HG03378 (cell line): ENCODE data around the gene FSTL4.
"Not testable (repeated sequence)": the region's sequence is repeated elsewhere in the genome, so short reads cannot be mapped to it uniquely, and the experiment has no call there.

Source experiments
- ATAC-seq: cut with Tn5 transposase; IDR thresholded peaks from one replicate; pipeline ENCODE4 v1.9.1; 2021; ENCODE audit warnings: mild to moderate bottlenecking, moderate library complexity; ENCODE audit not compliant: unreplicated experiment

Gene FSTL4

GRCh38 chr5:133559960-133560359 is 52.4 kb downstream of the FSTL4 start:
- ATAC-seq, result no peak

- no peak for ATAC-seq
These were observed 55.8 kb downstream of the FSTL4 start for GRCh38 chr5:133556551-133556950.

DNA sequence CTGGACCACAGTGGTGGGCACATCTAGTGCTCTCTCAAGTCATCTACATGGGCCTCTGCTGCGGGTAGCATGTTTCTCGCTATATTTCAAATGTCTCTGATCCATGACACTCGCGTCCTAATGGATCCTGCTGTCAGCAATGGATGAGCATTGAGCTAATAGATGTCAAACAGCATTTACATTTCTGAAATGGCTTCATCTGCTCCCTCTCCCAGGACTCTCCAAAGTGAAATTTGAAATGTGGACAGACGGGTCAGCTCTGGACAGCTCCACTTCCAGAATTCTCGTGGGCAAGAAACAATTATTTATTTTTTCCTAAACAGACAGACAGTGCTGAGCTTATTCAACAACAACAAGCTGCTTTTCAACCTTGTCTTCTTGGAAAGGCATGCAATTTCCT is 58.1 kb downstream of the FSTL4 start:
- no peak for ATAC-seq

DNA sequence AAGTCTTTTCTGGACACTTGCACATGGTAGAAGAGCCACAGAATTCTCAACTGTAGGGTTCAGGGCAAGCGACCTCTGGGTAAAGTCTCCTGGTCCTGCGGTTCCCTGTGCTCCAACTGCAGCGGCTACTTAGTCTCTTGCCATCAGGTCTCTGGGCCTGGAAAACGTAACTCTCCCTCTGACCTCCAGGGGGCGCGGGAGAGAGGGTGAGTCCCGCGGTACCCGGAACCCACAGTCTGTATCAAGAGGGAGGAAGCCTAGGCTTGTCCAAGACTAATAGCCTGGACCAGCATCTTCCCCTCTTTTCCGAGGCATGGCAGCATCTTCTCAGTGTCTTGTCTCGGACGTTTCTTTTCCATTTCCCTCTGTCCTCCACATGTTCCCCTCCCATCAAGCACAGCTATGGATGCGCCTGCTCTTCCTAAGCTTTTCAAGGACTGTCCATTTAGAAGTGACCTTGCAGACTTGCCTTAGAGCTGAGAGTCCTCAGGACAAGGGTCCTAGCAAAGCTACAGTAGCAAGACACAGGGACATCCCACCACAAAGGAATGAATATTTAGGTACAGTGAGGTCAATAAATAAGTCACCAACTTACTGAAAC is 59.3 kb downstream of the FSTL4 start:
- no peak for ATAC-seq

- ATAC-seq, result no peak
These were observed 65.8 kb downstream of the FSTL4 start for GRCh38 chr5:133546500-133546899.

DNA sequence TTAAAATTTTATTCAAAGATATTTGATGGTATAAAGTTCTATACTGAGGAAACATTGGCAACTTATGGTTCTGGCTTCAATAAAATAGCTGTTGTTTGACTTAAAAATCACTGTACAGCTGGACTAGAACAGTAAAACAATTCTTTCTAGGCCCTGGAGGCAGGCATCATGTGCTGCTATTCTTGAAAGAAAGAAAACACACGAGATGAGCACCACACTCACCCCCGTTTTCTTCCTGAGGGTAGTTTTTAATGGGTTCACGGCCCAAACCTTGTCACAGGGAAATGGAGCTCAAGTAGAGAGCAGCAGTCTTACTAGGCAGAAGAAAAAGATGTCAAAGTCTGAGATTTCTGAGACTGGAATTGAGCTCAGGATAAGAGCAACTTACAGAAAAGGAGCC is 68.0 kb downstream of the FSTL4 start:
- ATAC-seq, result no peak

- no peak for ATAC-seq
These were observed 72.5 kb downstream of the FSTL4 start for GRCh38 chr5:133539818-133540217.

- ATAC-seq, result no peak
These were observed 73.6 kb downstream of the FSTL4 start for GRCh38 chr5:133538718-133539117.

DNA sequence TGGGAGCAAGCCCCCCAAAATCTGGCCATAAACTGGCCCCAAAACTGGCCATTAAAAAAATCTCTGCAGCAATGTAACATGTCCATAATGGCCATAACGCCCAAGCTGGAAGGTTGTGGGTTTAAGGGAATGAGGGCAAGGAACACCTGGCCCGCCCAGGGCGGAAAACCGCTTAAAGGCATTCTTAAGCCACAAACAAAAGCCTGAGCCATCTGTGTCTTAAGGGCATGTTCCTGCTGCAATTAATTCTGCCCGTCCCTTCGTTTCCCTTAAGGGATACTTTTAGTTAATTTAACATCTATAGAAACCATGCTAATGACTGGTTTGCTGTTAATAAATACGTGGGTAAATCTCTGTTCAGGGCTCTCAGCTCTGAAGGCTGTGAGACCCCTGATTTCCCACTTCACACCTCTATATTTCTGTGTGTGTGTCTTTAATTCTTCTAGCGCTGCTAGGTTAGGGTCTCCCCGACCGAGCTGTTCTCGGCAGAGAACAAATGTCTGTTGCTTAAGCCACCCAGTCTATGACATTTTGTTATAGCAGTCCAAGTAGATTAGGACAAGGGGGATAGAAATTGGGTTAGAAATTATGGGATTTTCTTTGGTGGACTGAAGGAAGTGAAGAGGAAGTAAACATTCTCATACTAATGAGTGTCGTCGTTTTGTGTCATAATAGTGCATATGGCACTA is 77.0 kb downstream of the FSTL4 start:
- ATAC-seq, result not testable (repeated sequence)

DNA sequence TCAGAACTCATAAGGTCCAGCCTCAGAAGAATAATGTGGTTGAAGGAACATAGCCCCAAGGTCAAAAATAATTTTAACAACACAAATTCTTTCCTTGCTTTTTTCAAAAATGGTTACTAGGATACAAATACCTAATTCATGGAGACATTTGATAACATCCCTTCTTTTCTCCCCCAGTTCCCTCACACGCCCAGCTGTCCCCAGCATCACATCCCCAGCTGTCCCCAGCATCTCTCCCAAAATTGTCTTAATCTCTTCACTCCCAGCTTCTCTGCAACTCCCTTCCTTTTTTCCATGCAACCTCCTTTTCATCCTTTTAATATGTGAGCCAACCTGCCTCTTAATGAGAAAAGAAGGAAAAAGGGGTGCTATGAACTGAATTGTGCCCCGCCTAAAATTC is 77.8 kb downstream of the FSTL4 start:
- no peak for ATAC-seq

DNA sequence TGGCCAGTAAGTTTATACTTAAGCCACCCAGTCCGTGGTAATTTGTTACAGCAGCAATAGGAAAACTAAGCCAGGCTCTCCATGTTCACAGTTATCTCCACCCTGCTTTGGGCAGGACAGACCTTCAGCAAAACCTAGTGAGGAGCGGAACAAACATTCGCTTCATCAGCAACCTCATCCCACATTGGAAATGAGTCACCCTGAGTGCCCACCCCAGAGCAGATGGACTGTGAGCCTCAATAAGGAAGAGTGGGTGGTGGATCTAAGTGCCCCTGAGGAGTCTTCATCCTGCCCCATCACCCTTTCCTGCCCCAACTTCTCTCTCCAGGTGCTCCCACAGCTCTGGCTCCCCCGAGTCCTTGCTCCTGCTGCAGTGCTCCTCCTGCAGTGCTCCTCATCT is 78.8 kb downstream of the FSTL4 start:
- no peak for ATAC-seq

DNA sequence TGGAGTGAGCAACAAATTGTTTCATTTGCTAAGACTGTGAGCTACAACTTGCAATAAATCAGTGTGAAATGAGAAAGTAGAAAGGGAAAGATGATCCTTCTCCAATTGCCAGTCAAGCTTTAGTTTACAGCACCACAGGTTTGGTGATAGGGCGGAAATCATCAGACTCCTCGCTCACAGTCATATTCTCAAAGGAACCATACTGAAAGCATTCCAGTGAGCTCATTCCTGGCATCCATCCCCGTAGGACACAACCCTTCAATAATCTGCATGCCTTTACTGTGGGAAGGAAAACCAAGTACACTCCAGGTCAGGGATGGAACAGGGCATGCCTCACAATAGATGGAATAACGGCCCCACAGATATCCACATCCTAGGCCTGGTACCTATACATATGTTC is 80.7 kb downstream of the FSTL4 start:
- no peak for ATAC-seq

DNA sequence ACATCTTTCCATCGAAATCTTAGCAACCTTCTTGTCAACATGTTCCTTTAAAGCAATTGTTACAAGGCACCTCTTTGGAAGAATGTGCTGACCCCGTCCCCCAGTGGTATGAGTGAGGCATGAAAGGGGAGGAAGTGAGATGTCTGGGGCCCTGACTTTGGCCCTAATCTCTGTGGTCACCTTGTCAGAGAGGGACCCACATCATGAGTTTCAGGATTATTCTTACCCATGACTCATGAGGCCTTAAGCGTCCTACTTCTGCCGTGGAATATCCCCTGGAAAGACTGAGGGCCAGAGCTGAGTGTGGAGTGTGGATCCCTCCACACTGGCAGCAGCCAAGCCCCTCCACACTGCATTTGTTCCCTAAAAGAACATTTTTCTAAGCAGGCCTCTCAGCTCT is 81.2 kb downstream of the FSTL4 start:
- ATAC-seq, result no peak

- ATAC-seq, result no peak
These were observed 82.1 kb downstream of the FSTL4 start for GRCh38 chr5:133530270-133530669.

- ATAC-seq, result no peak
These were observed 83.5 kb downstream of the FSTL4 start for GRCh38 chr5:133528841-133529240.

GRCh38 chr5:133527311-133527710 is 85.0 kb downstream of the FSTL4 start:
- ATAC-seq, result no peak

DNA sequence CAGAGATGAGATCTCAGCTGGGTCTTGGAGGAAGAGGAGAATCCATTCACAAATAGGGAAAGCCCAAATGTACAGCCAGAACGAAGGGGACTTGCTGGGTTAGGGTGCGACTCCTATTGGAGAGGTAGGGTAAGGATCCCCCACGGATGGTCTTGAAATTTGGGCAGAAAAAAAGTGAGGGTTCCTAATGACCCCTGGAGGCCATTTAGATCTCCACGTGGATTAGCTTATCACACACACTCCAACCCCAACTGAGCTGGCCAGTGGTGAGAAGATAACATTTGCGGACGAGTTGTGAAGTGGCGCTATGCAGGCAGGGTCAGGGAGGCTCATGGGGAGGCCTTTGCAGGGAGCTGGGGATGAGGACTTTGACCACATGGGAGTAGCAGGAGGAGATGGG is 86.0 kb downstream of the FSTL4 start:
- no peak for ATAC-seq

GRCh38 chr5:133525126-133525525 is 87.2 kb downstream of the FSTL4 start:
- ATAC-seq, result no peak

DNA sequence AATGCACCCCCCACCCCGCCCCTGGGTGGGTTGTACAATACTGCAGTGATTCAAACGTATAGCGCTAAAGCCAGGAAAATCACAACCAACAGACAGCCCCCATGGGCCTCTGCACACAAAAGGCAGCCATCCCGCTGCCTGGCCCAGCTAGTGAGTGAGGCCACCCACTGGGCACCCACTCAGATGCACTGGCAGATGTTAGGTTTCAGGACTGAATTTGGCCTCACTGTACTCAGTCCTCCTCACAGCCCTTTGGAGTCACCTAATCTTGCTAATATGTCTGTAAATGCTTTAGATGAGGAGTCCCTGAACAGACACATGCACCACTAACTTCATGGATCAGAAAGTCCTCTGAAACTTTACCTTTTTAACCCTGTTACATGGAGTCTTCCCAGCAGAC is 87.7 kb downstream of the FSTL4 start:
- no peak for ATAC-seq

DNA sequence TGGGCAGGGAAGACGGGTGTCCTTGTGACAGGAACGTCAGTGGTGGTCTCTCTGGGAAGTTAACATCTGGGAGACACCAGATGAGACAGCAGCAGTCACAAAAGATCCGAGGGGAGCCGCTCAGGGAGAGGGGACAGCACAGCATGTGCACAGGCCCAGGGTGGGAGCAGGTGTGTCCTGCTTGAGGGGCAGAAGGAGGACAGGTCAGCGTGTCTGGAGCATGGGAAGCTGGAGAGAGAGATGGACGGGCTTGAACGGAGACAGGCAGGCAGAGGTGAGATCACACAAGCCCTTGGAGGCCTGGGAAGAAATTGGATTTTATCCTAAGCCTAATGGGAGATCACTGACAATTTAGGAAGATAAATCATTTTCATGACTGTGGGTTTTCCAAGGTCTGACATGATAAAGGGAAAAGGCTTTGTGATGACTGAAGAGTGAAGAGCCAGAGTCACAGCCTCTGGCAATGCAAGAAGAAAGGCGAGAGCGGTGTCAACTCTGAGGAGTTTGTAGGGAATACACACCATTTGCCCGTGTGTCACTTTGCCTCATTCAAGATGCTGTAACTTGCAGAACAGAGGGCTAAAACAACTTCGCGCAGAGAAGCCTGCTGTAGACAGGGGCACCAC is 88.3 kb downstream of the FSTL4 start:
- ATAC-seq, result no peak

DNA sequence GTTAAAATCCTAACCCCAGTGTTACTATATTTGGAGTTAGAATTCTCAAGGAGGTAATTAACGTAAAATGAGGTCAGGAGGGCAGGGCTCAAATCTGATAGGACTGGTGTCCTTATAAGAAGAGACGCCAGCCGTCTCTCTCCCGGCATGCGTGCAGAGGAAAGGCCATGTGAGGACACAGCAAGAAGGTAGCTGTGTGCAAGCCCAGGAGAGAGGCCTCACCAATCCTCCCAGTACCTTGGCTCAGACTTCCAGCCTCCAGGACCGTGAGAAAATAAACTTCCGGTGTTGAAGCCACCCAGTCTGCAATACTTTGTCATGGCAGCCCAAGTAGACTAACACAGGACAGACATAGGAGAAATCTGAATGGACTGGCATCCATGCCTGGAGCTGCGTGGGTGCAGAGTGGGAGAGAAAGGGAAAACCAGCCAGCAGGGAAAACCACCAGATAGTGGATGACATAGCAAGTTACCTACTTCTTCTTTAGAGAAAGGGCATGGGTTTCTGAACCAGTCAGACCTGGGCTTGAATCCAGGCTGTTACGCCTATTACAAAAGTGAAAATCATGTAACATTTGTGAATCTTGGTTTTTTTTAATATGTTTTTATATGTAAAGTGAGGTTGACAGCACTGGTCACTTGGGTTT is 89.2 kb downstream of the FSTL4 start:
- no peak for ATAC-seq

- no peak for ATAC-seq
These were observed 90.5 kb downstream of the FSTL4 start for GRCh38 chr5:133521801-133522200.
